A673 (cell line): ENCODE measurements around the gene ZC3H18. TPM values are rescaled to one million over a fixed set of nuclear protein-coding genes. Genes with fewer than 3 reads are reported as not detected.

Source experiments
- BruUV-seq: library from RNA; stranded (reverse); fragments of 400-500 nt; replicated peaks from 2 replicates; lab custom pipeline; 2021; lab: Mats Ljungman, UMichigan
- CTCF ChIA-PET: fragments of 300-600 bp; sonication (Branson Sonifier 250); formaldehyde crosslinking; loops from one replicate; lab custom pipeline; 2022; ENCODE audit warnings: antibody characterized with exemption; lab: Charles Lee
- POLR2A ChIA-PET: fragments of 300-600 bp; sonication (Branson Sonifier 250); formaldehyde crosslinking; loops from one replicate; lab custom pipeline; 2022; ENCODE audit warnings: antibody characterized with exemption; ENCODE audit not compliant: low non-redundant PET; lab: Charles Lee
- DNase-seq: peaks from one replicate; pipeline ENCODE4 v3.0.0-alpha.2; 2015; ENCODE audit warnings: low spot score
- H3K27ac ChIP-seq: fragments of 200-600 bp; sonication (generic); 2 replicates; pipeline ENCODE4 v1.5.1; 2016; ENCODE audit warnings: mixed run types, low read depth, mild to moderate bottlenecking, mixed read lengths, antibody characterized with exemption, low read length; ENCODE audit not compliant: poor library complexity, severe bottlenecking
- H3K27me3 ChIP-seq: fragments of 200-600 bp; sonication (generic); replicated peaks from 2 replicates; pipeline ENCODE4 v1.6.1; 2017; ENCODE audit warnings: mixed run types, low read depth, mild to moderate bottlenecking, mixed read lengths, antibody characterized with exemption, low read length; ENCODE audit not compliant: insufficient read depth, poor library complexity
- H3K36me3 ChIP-seq: fragments of 200-600 bp; sonication (generic); 2 replicates; pipeline ENCODE4 v1.6.1; 2016; ENCODE audit warnings: mixed run types, mild to moderate bottlenecking, mixed read lengths, antibody characterized with exemption, low read length; ENCODE audit not compliant: insufficient read depth, poor library complexity, severe bottlenecking
- H3K4me1 ChIP-seq: fragments of 200-600 bp; sonication (generic); 2 replicates; pipeline ENCODE4 v1.6.1; 2017; ENCODE audit warnings: mixed run types, mild to moderate bottlenecking, mixed read lengths, antibody characterized with exemption, low read length; ENCODE audit not compliant: insufficient read depth, poor library complexity, severe bottlenecking
- H3K4me3 ChIP-seq: fragments of 200-600 bp; sonication (generic); 2 replicates; pipeline ENCODE4 v1.5.1; 2016; ENCODE audit warnings: low read depth, mixed run types, mild to moderate bottlenecking, mixed read lengths, low read length; ENCODE audit not compliant: poor library complexity, severe bottlenecking
- H3K9me3 ChIP-seq: fragments of 200-600 bp; sonication (generic); 2 replicates; pipeline ENCODE4 v1.6.1; 2016; ENCODE audit warnings: mixed run types, low read depth, mild to moderate bottlenecking, mixed read lengths, antibody characterized with exemption, low read length; ENCODE audit not compliant: poor library complexity, severe bottlenecking
- CTCF ChIP-seq: fragments of 300-800, 200-600 bp; sonication (generic); conservative IDR thresholded peaks from 2 replicates; pipeline ENCODE4 v1.5.1; 2017; ENCODE audit warnings: low read depth, mild to moderate bottlenecking, antibody characterized with exemption, low read length, moderate library complexity, mixed read lengths
- EZH2 ChIP-seq: fragments of 200-600 bp; sonication (generic); IDR thresholded peaks from 2 replicates; pipeline ENCODE4 v1.6.1; 2017; ENCODE audit warnings: borderline replicate concordance, low read depth, mild to moderate bottlenecking, mixed read lengths, antibody characterized with exemption, low read length; ENCODE audit not compliant: poor library complexity, severe bottlenecking
- intact Hi-C: fragments of 100-400 bp; cut with micrococcal nuclease; formaldehyde crosslinking; loops from one replicate; pipeline ENCODE4 v1.10.0; 2022; ENCODE audit not compliant: unreplicated experiment
- total RNA-seq: library from RNA; stranded (reverse); gene quantifications from 2 replicates; pipeline ENCODE4 v1.2.3, GENCODE V29; 2021

The ZC3H18 gene
- total RNA-seq, 1 experiment from 2014 or later, result 83.4 TPM

- Histone ChIP-seq H3K4me1 (no peaks in the 10 kb centered on the region), H3K9me3 (no peaks in the 10 kb centered on the region), H3K4me3 (no peak overlapping the region), H3K27me3 (no peaks in the 10 kb centered on the region), H3K36me3 (peaks cover 55% of the 10 kb centered on the region), H3K27ac (no peak overlapping the region)
- intact Hi-C loops, result no loop called here
- DNase-seq, result no peak
- ChIA-PET POLR2A (no interaction called here), CTCF (no interaction called here)
- no peak for TF ChIP-seq EZH2
- no peak for TF ChIP-seq CTCF
- no TSS peak for BruUV-seq
Measured at GRCh38 chr16:88629835-88630234, 59.6 kb downstream of the ZC3H18 start.

- Histone ChIP-seq H3K4me3 (no peak overlapping the region), H3K27ac (no peak overlapping the region), H3K4me1 (no peaks in the 10 kb centered on the region), H3K36me3 (peaks cover 51% of the 10 kb centered on the region), H3K9me3 (no peaks in the 10 kb centered on the region), H3K27me3 (no peaks in the 10 kb centered on the region)
- POLR2A ChIA-PET, result no interaction called here
- intact Hi-C loops, result no loop called here
- BruUV-seq, result no TSS peak
- DNase-seq, result no peak
- CTCF ChIA-PET, result no interaction called here
- TF ChIP-seq CTCF (no peak), EZH2 (no peak)
Measured at GRCh38 chr16:88630433-88630832, 60.2 kb downstream of the ZC3H18 start.

- no peaks in the 10 kb centered on the region for H3K27me3 ChIP-seq
- CTCF ChIA-PET, result no interaction called here
- no peak overlapping the region for H3K4me3 ChIP-seq
- peaks cover 50% of the 10 kb centered on the region for H3K36me3 ChIP-seq
- H3K9me3 ChIP-seq, result no peaks in the 10 kb centered on the region
- POLR2A ChIA-PET, result no interaction called here
- H3K27ac ChIP-seq, result no peak overlapping the region
- no TSS peak for BruUV-seq
- intact Hi-C loops, result no loop called here
- H3K4me1 ChIP-seq, result no peaks in the 10 kb centered on the region
- no peak for TF ChIP-seq CTCF
- no peak for TF ChIP-seq EZH2
- DNase-seq, result no peak
Measured at GRCh38 chr16:88630941-88631340, 60.7 kb downstream of the ZC3H18 start.
